ENCODE data around the gene NCL.
"Not testable (repeated sequence)": the region's sequence is repeated elsewhere in the genome, so short reads cannot be mapped to it uniquely, and the experiment has no call there.

Gene NCL

DNA sequence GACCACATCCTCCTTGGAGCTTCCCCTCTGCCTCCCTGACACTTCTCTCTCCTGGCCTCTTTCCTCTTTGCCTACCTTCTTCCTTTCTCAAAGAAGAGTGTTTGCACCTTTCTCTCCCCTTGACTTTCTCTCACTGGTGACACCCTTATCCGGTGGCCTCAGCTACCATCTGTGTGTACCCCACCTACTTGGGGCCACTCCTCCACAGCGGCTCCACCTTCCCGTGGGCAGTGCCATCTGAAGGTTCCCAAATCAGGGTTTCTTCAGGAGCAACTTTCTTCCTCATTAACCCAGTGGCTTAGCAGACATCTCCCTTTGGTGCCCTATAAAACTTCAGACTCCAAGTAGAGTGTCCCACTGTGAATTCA lies 5.3 kb upstream of the NCL start:
- FAIRE-seq (no peak), DNase-seq (ENCODE audit: extremely low spot score, insufficient read length, low read depth) (no peak)

DNA sequence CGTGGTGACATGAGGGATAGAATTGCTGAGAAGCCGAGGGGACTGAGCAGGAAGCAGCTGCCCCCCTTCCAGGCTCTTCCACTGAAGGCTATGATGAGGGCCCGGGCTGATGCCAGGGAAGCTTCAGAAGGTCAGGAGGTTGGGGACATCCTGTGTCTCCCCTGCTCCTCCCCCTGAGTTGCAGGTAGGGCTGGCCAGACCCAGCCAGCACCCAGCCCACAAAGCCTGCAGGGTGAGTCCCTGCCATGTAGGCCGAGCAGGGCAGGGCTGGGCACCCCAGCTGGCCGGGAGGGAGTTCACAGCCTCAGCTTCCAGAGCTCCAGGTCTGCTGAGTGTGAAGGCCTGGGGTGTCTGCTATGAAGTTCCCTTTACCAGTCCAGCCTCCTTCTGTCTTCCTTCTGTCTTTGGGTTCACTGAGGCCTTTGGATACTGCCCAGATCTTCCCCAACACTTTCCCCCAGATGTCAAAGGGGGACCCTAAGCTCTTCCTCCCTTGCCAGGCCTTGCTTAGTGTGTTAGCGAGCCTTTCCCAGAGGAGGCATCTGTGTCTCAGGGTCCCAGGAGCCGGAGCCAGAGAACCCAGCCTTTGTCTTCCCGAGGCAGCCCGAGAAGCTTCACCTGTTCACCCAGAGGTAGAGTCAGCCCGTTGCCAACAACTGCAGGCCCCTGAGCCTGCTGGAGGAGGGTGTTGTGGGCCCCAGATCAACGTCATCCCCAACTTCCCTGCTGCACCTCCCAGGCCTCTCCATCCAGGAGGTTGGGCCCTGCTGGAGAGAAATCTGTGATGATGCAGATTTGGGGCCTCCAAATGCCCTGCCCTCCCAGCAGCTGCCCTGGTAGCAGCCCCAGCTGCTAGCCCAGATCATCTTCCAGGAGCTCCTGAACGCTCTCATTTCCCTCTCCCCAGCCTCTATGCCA lies 3.6 kb upstream of the NCL start:
- no peak for DNase-seq (ENCODE audit: extremely low spot score, insufficient read length, low read depth)
- FAIRE-seq = no peak

DNA sequence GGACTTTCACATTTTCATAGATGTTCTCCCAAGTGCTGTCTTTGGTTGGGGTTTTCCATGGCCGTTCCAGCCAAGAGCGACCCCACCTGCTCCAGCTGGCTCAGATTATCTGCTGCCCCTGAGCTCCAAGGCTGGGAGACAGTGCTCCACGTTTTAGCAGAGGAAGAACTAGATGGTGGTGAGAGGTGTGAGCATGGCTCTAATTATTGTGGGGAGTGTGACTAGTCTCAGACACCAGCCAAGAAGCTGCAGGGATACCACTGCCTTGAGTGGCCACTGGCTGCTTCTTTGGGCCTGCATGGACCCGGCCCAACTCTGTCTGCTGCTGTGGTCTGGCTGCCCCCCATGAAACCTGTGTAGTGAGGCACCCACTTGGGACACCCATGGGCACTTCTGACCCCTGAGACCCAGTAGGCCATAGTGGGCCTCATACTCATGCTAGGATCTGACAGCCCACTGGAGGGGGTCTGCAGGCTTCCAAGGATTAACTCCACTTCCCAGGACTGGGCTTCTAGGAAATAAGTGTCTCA lies 2.8 kb upstream of the NCL start:
- no peak for FAIRE-seq

GRCh38 chr2:231464576-231465540 lies 574 bp upstream of the NCL start:
- DNase-seq (ENCODE audit: extremely low spot score, insufficient read length, low read depth) (peak; percentile 96), FAIRE-seq (peak; percentile 94)

More for the DNA sequence above, 2.8 kb upstream of the NCL start:
- DNase-seq (ENCODE audit: extremely low spot score, insufficient read length, low read depth) = no peak

- no peak for DNase-seq (ENCODE audit: extremely low spot score, insufficient read length, low read depth)
- no peak for FAIRE-seq
Measured at GRCh38 chr2:231462729-231463465, 1.4 kb downstream of the NCL start.

DNA sequence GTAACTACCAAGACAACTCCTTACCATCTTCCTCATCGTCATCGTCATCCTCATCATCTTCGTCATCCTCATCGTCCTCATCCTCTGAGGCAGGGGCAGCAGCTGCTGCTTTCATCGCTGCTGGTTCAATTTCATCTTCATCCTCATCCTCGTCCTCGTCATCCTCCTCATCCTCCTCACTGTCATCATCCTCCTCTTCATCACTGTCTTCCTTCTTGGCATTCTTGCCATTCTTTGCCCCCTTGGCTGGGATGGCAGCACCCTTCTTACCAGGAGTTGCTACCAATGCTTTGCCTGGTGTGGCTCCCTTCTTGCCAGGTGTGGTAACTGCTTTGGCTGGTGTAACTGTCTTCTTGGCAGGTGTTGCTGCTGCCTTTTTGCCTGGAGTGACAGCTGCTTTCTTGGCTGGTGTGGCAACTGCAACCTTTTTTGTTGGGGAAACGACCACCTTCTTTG lies 2.7 kb downstream of the NCL start:
- DNase-seq (ENCODE audit: extremely low spot score, insufficient read length, low read depth) (no peak), FAIRE-seq (no peak)

GRCh38 chr2:231460841-231461240 lies 3.4 kb downstream of the NCL start:
- not testable (repeated sequence) for FAIRE-seq; DNase-seq (ENCODE audit: extremely low spot score, insufficient read length, low read depth)

DNA sequence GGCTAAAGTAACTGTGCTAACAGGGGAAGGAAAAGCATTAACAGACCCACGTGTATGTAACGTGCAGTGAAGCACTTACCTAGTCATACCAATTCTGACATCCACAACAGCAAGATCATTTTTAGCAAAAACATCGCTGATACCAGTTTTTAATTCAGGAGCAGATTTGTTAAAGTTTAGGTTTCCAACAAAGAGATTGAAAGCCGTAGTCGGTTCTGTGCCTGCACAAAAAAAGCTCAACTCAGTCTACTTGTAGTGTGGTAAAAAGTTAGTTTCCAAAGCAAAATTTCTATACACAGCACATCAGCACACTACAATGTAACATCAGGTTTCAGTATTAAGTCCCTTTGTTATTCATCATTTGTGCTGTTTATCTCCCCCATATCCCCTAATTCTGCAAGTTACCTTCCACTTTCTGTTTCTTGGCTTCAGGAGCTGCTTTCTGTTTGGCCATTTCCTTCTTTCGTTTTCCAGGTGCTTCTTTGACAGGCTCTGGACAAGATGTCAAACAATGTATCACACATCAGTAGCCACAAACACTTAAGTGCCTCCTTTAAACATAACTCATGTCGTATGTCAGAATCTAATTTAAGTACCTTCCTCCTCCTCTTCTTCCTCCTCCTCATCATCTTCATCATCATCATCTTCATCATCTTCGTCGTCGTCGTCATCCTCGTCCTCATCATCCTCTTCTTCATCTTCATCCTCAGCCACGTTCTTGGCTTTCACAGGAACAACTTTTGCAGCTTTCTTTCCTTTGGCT lies 4.0 kb downstream of the NCL start:
- no peak for FAIRE-seq
- no peak for DNase-seq (ENCODE audit: extremely low spot score, insufficient read length, low read depth)

DNA sequence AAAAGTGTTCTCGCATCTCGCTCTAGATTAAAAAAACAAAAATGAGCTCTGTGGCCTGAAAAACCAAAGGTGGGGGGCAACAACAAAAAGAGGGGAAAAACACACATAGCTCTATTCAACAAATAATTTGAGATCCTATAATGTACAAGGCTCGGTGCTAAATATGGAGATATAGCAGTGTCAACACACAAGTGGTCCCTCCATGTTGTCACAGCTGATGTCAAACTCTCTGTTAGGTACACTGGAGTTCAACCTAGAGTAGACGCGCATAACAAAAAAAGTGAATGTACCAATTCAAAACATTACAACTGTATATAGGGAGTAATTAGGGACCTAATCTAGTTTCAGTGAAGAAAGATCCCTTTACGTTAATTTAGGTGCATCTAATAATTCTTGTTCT lies 5.9 kb downstream of the NCL start:
- FAIRE-seq = no peak
- no peak for DNase-seq (ENCODE audit: extremely low spot score, insufficient read length, low read depth)

DNA sequence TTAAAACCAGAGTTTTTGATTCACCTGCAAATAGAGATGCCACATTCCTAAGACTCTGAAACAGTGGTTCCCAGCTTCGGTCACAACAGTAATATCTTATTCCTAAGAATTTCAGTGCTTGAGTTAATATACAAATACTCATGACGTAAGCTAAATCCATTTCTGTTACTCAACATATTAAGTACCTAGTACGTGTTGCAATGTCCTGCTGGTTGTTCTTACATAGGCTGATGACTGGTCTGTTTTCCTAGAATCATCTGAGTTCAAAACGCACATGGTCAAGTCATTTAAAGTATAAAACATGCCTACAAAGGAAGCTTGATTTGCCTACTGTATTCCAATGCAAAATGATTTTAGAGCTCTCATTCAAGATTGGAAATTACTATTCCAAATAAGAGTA lies 7.2 kb downstream of the NCL start:
- FAIRE-seq = no peak
- DNase-seq (ENCODE audit: extremely low spot score, insufficient read length, low read depth) = no peak

GRCh38 chr2:231456295-231457004 lies 7.8 kb downstream of the NCL start:
- no peak for DNase-seq (ENCODE audit: extremely low spot score, insufficient read length, low read depth)
- no peak for FAIRE-seq

GRCh38 chr2:231455890-231456289 lies 8.4 kb downstream of the NCL start:
- FAIRE-seq (no peak), DNase-seq (ENCODE audit: extremely low spot score, insufficient read length, low read depth) (no peak)

DNA sequence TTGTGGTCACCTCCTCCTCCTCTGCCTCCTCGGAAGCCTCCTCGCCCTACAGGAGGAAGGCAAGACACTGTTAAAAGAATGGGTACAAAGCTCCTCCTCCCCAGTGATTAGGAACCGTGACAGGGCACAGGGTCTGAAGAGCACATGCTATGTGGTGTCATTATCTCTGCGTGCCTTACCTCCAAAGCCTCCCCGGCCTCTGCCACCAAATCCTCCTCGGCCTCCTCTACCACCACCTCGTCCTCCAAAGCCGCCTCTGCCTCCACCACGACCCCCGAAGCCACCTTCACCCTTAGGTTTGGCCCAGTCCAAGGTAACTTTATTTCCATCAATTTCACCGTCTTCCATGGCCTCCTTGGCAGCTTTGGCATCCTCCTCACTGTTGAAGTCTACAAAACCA lies 9.1 kb downstream of the NCL start:
- FAIRE-seq (no peak), DNase-seq (ENCODE audit: extremely low spot score, insufficient read length, low read depth) (no peak)

DNA sequence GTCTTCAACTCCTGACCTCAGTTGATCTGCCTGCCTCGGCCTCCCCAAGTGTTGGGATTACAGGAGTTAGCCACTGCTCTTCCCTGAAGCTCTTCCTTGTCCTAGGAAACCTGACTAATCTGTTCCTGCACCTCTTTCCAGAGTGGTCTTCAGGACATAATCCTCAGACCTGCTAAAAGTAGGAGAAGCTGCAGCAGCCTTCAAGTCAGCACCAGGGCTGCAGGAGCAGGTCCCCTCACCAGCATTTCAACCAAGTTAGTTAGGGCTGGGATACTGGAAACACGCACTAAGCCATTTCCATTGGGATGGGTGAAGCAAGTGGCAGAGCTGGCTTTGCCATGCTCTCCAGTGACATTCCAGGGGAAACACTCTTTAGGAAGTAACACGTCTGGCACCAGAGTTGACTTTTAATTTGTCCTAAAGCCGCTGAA lies 9.9 kb downstream of the NCL start:
- DNase-seq (ENCODE audit: extremely low spot score, insufficient read length, low read depth) (no peak), FAIRE-seq (no peak)

DNA sequence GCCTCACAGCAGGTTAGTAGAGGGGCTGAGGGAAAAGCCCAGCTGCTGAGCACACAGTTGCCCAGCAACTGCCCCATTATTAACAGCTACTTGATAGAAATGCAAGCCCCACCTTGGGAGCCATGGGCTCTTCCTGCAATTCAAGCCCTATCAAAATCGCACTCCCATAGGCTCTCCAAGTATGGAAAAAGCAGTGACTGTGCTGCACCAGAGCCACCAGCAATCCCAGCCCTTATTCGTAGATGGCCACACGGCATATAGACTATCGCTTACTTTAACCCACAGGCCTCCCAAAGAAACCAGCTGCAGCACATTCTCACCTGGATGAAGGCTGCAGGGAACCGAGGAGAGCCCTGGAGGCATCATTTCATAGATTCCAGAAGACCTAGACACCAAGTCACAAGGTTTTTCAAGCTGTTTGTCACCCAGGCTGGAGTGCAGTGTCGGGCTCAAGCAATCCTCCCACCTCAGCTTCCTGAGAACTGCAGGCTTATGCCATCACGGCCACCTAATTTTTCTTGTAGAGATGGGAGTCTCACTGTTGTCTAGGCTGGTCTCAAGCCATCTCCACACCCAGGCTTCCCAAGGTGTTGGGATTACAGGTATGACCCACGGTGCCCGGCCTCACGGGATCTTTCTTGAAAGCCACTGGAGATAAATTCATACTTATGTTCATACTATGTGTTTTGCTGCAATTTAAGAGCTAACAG lies 11.3 kb downstream of the NCL start:
- FAIRE-seq = no peak

DNA sequence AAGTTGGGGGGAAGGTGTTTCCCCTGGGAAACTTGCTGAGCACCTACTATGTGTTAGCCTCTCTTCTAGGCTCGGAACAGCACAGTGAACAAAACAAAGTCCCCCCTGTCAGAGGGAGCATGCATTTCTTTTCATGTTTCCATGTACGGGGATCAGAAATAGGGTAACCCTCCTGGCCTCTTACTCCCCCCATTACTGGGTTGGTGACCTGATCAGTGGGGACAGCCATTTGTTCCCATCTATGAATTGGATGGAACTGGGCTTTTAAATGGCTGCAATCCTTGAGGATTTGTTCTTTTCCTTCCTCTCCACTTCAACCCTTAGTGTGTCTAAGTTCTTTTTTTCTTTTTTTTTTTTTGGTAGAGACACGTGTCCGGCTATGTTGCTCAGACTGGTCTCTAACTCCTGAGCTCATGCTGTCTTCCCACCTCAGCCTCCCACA lies 13.7 kb downstream of the NCL start:
- no peak for DNase-seq (ENCODE audit: extremely low spot score, insufficient read length, low read depth)
- FAIRE-seq = no peak

More for the DNA sequence above, 11.3 kb downstream of the NCL start:
- DNase-seq (ENCODE audit: extremely low spot score, insufficient read length, low read depth) = no peak

- FAIRE-seq = no peak
Measured at GRCh38 chr2:231449503-231450054, 14.7 kb downstream of the NCL start.

GRCh38 chr2:231436957-231437356 lies 27.3 kb downstream of the NCL start:
- FAIRE-seq (no peak), DNase-seq (ENCODE audit: extremely low spot score, insufficient read length, low read depth) (no peak)

More at GRCh38 chr2:231449503-231450054, 14.7 kb downstream of the NCL start:
- no peak for DNase-seq (ENCODE audit: extremely low spot score, insufficient read length, low read depth)

Measured in GM18507 (cell line).